ENCODE data around the gene N4BP3.
A peak's percentile ranks its signal among the peaks of the same experiment; 100 is the strongest.
"Not testable (repeated sequence)": the region's sequence is repeated elsewhere in the genome, so short reads cannot be mapped to it uniquely, and the experiment has no call there.

N4BP3 gene, protein sequence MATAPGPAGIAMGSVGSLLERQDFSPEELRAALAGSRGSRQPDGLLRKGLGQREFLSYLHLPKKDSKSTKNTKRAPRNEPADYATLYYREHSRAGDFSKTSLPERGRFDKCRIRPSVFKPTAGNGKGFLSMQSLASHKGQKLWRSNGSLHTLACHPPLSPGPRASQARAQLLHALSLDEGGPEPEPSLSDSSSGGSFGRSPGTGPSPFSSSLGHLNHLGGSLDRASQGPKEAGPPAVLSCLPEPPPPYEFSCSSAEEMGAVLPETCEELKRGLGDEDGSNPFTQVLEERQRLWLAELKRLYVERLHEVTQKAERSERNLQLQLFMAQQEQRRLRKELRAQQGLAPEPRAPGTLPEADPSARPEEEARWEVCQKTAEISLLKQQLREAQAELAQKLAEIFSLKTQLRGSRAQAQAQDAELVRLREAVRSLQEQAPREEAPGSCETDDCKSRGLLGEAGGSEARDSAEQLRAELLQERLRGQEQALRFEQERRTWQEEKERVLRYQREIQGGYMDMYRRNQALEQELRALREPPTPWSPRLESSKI

DNA sequence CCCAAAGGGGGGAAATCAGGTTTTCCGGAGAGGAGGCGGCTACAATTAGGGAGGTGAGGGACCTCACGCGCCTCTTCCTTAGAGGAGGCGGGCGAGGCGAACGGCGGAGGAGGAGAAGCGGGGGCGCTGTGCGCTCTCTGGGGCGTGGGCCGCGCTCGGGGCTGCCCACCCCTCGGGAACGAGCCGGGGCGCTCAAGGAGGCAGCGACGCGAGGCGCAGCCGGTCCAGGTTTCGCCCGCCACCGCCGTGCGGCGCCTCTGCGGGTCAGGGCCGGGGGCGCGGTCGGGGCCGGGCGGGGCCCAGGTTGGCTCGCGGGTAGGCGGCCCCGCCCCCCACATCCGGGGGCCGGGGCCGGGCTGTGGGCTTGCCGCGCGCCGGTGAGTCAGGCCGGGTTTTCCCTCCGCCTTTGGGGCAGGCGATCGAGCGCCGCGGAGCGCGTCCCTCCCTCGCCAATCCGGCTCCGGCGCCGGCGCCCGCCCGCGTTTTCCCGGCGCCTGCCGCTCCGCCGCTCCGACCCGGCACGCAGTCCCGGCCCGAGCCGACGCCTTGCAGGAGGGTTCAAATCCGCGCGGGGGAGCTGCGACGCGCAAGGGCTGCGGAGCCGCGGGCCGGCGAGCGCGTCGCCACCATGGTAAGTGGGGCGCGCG is at the start of gene N4BP3:
Gene N4BP3 (plus strand): TSS at position 392 of the 647 bp plus-strand sequence. CDS start 6,052 bp downstream, outside the sequence.
- DNase-seq, result peak; percentile 57

DNA sequence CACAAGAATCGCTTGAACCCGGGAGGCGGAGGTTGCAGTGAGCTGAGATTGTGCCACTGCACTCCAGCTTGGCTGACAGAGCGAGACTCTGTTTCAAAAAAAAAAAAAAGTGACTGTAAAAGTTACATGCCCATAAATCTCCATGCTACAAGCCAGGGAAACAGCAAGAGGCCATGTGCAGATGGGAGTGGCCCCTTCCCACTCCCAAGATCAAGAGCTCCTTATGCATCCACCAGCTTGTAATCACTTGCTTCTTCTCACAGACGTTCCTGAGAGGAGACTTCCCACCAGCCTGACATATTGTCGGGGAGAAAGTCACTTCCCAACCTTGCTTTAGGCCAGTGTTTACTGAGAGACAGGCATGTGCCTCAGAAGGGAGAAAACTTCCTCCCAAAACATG is 45.6 kb upstream of the N4BP3 start:
- DNase-seq, result no peak

DNA sequence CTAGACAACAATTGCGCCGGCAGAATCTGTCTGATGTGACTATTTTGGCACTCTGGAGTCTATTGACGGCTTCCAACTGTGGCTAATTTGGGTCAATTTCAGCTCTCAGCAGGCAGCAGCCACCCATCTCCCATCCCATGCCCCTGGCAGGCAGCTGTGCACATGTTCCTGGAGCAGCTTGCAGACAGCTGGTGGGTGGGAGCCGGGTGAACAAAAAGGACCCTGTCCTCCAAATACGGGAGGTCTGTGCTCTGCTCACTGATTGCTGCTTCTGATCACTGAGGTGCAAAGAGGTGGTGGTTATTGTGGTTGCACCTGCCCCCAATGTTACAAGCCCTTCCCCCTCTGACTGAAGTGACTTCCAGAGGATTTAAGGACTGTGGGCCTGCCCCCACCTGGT is 45.0 kb upstream of the N4BP3 start:
- DNase-seq, result no peak

DNA sequence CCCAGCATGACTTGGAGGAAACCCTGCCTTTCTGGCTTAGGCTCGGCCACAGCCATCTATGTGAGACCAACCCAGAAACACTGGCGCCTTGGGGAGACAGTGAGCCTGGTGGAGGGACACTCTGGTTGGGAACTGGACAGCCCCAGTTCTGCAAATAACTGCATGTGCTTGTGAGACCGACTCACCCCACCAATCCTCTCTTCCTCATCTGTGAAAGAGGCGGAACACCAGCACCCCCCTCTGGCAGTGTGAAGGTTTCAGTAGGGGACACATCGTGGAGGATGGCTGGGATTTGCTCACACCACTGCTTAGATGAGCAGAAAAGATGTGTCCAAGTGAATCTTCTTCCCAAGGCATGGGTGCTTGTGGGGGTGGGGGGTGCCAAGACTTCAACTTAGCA is 43.4 kb upstream of the N4BP3 start:
- DNase-seq, result no peak

DNA sequence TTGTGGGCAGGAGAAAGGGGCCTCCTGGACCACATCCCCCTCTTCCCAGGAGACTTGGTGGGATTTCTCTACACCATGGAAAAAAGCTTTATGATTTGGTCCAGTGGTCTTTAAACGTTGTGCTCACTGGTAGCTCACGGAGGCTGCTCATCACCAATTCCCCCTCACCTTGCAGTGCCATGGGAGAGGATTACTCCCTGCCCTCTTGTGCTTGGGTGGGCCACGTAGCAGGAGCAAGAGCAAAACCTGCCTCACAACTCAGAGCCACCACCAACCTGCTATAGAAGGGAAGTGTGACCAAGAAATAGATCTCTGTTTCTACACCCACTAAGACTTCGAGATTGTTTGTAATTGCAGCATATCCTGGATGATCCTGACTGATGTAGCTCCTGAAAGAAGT is 42.2 kb upstream of the N4BP3 start:
- no peak for DNase-seq

DNA sequence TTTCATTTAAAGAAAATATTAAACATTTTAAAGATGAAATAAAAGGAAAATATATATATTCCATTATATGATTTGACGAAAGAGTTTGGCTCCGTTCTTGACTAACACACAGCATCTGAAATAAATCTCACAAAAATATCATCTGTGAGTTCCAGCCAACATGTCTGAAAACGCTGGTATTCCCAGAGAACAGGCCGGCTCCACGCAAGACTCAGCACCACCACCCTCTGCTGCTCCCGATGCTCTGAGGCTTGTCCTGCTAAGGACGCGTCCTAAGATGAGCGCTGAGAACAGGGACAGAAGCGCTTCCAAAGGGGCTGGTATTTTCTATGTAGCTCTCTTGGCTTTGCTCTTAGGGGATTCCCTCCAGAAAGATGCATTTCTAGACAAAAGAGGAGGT is 40.6 kb upstream of the N4BP3 start:
- DNase-seq, result no peak

DNA sequence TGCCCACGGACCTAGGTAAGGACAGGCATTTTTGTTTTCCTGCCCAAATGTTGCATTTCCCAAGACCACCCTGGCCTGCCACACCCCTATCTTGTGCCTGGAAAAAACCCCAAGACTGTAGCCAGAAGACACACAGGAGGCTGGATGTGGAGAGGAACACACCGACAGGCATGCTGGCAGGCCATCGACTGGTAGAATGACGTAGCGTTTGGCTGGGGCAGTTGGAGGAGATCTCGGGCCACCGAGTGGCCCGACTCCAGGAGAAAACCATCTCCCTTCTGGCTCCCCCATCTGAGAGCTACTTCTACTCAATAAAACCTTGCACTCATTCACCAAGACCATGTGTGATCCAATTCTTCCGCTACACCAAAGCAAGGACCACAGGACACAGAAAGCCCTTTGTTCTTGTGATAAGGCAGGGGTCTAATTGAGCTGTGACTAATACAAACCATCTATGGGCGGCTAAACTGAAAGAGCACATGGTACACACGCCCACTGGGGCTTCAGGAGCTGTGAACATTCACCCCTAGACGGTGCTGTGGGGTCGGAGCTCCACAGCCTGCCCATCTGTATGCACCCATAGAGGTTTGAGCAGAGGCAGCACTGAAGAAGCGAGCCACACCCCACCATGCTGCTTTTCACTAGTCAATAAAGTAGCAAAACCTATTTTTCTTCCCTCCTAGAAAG is 38.9 kb upstream of the N4BP3 start:
- no peak for DNase-seq

DNA sequence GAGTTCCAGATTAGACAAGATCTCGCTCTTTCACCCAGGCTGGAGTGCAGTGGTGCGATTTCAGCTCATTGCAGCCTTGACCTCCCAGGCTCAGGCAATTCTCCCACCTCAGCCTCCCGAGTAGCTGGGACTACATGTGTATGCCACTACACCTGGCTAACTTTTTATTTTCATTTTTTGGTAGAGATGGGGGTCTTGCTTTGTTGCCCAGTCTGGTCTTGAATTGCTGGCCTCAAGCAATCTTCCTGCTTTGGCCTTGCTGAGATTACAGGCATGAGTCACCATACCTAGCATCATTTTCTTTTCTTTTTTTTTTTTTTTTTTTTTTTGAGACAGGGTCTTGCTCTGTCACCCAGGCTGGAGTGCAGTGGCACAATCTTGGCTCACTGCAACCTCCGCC is 36.4 kb upstream of the N4BP3 start:
- not testable (repeated sequence) for DNase-seq

DNA sequence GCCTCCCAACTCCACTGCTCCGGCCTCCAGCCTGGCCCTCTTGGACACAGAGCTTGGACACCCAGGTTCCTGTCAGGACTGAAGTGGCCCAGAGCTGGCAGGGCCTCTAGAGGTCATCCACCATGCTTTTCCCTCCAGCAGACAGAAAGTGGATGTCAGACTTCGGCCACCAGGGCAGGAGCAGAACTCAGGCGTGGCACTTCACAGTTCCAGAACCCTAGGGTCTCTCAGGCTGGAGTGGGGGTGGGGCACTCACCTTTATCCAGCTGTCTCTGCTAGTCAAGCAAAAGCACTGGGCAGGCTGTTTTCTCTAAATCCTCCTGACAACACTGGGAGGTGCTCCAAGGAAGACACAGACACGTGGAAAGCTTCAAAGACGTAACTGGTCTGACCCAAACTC is 35.6 kb upstream of the N4BP3 start:
- no peak for DNase-seq

DNA sequence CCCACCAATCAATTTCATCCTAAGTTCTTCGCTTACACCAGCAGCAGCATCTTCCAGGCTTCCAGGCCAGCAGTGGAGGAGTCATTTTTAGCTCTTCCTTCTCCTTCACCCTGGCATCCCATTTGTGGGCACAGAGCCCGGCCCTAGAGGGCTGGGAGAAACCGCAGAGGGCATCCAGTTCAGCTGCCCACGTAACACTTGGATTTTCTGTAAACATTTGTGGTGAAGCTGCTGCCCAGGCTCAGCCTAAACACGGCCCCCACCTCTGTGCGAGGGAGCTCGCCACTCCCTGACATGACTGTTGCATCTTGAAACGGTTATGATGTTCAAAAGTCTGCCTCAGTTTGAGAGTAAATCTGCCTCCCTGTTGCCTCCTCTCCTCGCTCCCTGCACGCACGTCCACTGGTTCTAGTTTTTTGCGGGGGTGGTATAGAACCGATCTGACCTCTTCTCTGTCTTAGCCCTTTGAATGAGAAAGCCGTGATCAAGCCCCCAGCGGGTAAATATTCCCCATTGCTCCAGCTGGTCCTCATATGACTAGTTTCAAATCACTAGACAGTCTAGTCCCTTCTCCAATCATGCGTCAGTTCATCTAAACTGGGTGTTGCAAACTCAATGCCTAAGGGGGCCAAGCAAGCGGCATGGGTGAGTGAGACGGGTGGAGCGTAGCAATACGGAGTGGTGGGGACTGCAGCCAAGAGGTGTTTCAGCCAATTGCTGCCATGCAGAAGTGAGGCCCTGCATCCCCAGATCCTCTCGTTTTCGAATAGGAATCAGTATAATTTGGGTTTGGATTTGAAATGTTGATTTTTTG is 34.9 kb upstream of the N4BP3 start:
- DNase-seq, result peak; percentile 64

DNA sequence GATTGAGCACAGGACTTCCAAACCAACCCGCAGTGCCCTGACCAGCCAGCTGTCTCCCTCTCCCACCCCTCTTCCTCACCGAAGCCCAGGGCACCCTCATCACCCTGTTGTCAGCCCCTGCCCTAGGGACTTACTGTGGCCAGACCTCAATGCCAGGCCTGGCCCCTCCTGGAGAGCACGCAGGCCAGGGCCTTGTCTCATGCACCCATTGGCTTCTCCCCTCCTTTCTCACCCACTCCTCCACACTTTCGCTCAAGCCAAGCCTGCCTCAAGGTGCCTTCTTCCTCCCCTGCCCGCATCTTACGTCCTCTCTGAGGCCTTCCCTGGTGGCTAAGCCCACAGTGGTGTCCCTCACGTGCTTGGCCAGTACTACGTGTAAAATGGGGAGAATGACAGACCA is 33.3 kb upstream of the N4BP3 start:
- no peak for DNase-seq

DNA sequence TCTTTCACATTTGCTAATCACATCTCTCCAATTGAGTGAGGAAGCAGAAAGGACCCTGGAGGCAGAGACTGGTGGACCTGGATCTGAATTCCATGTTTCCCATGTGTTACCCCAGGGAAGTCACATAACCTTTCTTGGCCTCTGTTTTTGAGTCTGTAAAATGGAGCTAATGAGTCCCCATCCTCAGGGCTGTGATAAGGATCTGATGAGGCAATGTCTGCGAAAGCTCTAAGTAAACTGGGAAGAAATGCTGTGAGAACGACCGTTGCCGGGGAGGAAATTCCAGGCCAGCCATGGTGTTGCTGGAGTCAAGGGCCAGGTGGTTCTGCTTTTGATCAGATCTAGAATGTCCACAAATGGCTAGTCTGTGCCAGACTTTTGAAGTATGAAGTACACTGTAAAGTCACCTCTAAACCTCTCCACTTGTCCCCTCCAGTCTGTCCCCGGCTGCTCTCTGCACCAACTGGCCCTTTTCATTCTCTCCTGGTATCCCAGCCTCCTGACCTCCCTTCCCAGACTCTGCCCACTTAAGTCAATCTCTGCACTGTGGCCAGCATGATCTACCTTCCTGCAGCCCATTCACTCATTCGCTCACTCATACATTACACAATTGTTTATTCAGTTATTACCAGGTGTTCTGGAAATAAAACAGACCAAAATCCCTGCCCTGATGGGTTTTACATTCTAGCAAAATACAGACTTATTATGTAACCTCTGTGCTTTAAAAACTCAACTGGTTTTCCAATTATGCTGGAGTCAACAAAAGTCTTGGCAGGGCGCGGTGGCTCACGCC is 32.5 kb upstream of the N4BP3 start:
- DNase-seq, result no peak

DNA sequence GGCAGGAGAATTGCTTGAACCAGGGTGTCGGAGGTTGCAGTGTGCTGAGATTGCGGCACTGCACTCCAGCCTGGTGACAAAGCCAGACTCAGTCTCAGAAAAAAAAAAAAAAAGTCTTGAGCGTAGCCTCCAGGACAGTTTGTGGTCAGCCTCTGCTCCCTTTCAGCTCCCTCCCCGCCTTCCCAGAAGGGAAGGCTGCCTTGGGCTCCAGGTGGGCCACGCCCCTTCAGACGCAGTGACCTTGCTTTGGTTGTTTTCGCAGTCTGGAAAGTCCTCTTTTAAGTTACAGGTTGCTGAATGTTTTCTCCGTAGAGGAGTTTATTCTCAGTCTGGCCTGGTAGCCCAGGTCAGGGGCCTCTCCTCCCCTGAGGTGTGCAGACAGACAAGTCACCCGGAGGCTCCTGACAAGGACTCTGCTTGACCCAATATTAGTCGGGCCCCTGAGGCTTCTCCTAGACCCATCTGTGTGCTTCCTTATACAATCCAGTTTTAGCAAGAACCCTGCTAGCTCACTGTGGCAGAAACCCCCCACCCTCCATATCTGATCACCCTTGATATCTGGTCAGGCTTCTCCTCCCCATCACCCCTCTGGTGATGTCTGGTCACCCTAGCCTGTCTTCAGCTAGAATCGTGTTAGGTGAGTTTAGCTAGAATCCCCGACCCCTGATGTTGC is 31.6 kb upstream of the N4BP3 start:
- DNase-seq, result no peak

DNA sequence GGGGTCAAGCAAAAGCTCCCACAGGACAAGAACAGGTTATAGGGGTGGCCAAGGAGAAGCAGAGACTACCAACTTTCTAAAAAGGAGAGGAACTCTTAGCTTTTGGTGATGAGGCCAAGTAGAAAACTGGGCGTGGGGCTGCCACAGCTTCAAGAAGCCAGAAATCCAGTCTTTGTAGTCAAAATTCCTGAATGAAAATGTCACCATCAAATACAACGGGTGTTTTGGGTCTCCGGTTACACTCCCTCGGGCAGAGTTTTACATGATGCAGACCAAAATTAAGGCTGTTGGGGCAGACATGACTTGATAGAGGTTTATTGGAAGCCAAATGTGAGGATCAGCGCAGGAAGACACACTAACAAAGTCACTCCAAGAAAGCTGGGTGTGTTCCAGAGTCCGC is 29.4 kb upstream of the N4BP3 start:
- DNase-seq, result no peak

DNA sequence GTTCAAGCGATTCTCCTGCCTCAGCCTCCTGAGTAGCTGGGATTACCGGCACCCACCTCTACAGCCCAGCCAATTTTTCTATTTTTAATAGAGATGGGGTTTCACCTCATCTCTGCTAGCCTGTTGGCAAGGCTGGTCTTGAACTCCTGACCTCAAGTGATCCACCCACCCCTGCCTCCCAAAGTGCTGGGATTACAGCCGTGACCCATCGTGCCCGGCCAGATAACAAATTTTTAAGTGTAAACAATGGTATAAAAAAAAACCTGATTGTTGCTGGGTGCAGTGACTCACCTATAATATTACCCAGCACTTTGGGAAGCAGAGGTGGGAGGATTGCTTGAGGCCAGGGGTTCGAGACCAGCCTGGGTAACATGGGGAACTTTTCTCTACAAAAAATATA is 28.0 kb upstream of the N4BP3 start:
- no peak for DNase-seq

DNA sequence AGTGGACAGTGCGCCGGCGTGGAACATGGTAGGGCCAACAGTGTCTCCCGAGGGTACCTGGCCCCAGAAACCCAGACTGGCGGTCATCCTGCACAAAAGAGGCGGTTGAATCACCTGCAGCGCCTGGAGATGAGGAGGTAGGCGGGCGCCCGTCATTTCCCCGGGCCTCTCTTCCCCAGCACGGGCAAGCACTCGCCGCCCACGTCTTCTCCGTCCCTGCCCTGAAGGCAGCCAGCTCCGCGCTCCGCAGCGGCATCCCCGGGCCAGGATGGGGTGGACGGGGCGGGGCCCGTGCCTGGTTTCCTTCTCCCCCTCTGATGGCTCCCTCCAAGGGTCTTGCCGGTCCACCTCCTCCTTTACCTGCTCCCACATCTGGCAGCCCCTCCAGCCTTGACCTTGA is 27.1 kb upstream of the N4BP3 start:
- DNase-seq, result no peak

DNA sequence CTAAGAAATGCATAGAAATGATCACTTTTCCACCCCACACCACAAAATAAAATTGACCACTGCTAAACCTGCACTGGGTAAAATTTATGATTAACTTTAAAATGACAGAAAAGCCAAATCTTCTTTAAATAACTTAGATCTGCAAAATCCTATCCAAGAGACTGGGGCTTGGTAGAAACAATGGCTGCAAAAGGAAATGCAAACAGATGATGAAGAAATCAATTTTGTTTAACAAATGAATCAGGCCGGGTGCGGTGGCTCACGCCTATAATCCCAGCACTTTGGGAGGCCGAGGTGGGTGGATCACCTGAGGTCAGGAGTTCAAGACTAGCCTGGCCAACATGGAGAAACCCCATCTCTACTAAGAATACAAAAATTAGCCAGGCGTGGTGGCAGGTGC is 26.1 kb upstream of the N4BP3 start:
- not testable (repeated sequence) for DNase-seq

DNA sequence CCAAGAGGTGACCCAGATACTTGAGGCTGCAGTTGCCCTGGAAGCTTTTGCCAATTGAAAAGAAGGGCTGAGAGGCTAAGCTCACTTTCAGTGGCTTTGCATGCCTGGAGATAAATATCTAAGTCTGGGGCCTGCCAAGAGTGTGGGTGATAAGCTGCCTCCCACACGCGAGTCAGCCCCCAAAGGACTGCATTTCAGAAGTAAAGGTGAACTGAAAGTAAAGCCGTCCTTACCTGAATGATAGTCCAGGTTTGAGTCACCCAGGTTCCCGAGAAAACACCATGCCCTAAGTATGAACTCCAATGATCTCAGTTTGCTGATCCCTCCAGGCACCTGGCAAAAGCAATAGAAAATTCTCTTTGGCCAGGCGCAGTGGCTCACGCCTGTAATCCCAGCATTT is 22.5 kb upstream of the N4BP3 start:
- no peak for DNase-seq

DNA sequence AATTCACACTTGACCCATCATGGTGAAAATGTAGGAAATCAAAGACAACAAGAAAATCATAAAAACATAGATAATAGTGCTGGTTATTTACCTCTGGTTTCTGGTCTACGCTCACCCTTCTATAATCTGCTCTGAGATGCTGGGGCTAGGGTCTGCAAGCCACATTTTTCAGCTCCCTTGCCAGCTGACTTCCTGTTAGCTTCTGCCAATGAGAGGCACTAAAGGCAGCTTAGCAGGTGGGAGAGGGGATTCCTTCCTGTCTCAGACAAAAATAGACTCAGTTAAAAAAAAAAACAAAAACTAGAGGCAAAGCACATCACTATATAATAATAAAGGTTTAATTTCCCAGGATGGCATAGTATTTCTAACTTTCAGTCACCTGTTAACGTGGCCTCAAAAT is 20.2 kb upstream of the N4BP3 start:
- no peak for DNase-seq

DNA sequence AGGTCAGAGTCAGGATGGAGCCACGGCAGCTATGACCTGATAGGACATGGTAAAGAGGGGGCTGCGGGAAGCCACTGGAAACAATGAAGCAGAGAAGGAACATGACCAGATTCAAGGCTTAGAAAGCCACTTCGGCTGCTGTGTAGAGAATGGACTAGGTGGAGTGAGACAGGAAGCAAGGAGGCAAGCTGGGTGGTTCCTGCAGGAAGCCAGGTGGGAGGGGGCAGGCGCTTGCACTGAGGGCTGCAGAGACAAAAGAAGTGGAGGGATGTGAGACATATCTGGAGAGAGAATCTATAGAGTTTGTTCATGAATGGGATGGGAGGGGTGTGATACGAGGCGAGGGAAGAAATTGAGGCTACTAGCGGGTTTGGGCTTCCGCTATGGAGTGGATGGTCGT is 19.0 kb upstream of the N4BP3 start:
- DNase-seq, result no peak

DNA sequence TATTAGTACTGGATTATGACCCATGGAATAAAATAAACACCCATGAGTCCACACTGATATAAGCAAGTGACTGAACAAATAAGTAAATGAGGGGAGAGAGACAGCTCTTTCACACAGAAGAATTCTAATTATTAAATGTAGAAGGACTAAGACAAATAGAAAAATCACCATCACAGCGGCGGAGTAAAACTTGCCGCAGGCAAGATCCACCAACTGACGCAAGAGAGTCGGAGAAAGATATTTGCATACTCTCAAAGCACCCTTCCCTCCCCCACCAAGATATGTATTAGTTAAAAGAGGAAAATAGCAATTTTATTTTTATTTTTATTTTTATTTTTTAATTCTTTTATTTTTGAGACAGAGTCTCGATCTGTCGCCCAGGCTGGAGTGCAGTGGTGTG is 14.6 kb upstream of the N4BP3 start:
- no peak for DNase-seq

DNA sequence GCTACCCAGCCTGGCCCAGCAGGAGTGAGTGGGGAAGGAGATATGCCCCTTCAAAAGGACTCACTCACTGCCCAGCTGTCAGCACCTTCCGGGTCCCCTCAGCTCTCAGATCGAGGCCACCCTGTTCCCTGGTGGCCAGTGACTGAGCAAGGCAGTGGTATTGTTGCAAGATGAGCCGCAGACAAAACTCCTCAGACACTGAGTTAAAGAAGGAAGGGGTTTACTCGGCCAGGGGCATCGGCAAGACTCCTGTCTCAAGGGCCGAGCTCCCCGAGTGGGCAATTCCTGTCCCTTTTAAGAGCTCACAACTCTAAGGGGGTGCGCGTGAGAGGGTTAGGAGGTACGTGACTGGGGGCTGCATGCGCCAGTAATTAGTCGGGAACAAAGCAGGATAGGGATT is 9.7 kb upstream of the N4BP3 start:
- DNase-seq, result no peak

All from kidney glomerular epithelial cell (primary cell).